ENCODE data around the gene LSM6.

Gene LSM6

GRCh38 chr4:146148021-146148420 is 27.5 kb upstream of the LSM6 start:
- Histone ChIP-seq H3K27ac (replicated peaks) (no peak overlapping the region), H3K4me3 (replicated peaks; ENCODE audit: insufficient read depth, low read length) (no peak overlapping the region), H3K27me3 (ENCODE audit: insufficient read depth, poor library complexity, severe bottlenecking) (no peaks in the 10 kb centered on the region)
- no peak for DNase-seq (ENCODE audit: low read depth in 1 of 2, low spot score in 1 of 2)
- TF ChIP-seq GABPA (IDR thresholded peaks at IDR 0.05; ENCODE audit: low read depth) (no peak), SPI1 (IDR thresholded peaks at IDR 0.05; ENCODE audit: borderline replicate concordance, low read depth) (no peak), CTCF (IDR thresholded peaks at IDR 0.05; ENCODE audit: insufficient read depth, low read length) (no peak), POLR2AphosphoS5 (IDR thresholded peaks at IDR 0.05; ENCODE audit: low read depth) (no peak), REST (IDR thresholded peaks at IDR 0.05; ENCODE audit: insufficient replicate concordance, low read depth) (no peak)

- TF ChIP-seq SPI1 (IDR thresholded peaks at IDR 0.05; ENCODE audit: borderline replicate concordance, low read depth) (no peak), REST (IDR thresholded peaks at IDR 0.05; ENCODE audit: insufficient replicate concordance, low read depth) (no peak), POLR2AphosphoS5 (IDR thresholded peaks at IDR 0.05; ENCODE audit: low read depth) (no peak), GABPA (IDR thresholded peaks at IDR 0.05; ENCODE audit: low read depth) (no peak)
- Histone ChIP-seq H3K4me3 (replicated peaks; ENCODE audit: insufficient read depth, low read length) (no peak overlapping the region), H3K27me3 (ENCODE audit: insufficient read depth, poor library complexity, severe bottlenecking) (no peaks in the 10 kb centered on the region), H3K27ac (replicated peaks) (no peak overlapping the region)
- DNase-seq (ENCODE audit: low read depth in 1 of 2, low spot score in 1 of 2), result no peak
These were observed 21.5 kb upstream of the LSM6 start for GRCh38 chr4:146154057-146154456.

GRCh38 chr4:146155152-146155724 is 20.3 kb upstream of the LSM6 start:
- no peak overlapping the region for H3K27ac ChIP-seq (replicated peaks)
- no peak for TF ChIP-seq GABPA (IDR thresholded peaks at IDR 0.05; ENCODE audit: low read depth)
- no peak for TF ChIP-seq REST (IDR thresholded peaks at IDR 0.05; ENCODE audit: insufficient replicate concordance, low read depth)
- TF ChIP-seq CTCF (IDR thresholded peaks at IDR 0.05; ENCODE audit: insufficient read depth, low read length), result no peak
- no peak for TF ChIP-seq POLR2AphosphoS5 (IDR thresholded peaks at IDR 0.05; ENCODE audit: low read depth)
- TF ChIP-seq SPI1 (IDR thresholded peaks at IDR 0.05; ENCODE audit: borderline replicate concordance, low read depth), result no peak
- no peak for DNase-seq (ENCODE audit: low read depth in 1 of 2, low spot score in 1 of 2)
- no peak overlapping the region for H3K4me3 ChIP-seq (replicated peaks; ENCODE audit: insufficient read depth, low read length)
- H3K27me3 ChIP-seq (ENCODE audit: insufficient read depth, poor library complexity, severe bottlenecking), result no peaks in the 10 kb centered on the region

All from HL-60 (cell line).